Fibroblast of the conjunctiva (primary cell): ENCODE results near the gene LPP.

Source experiments
- DNase-seq: peaks from one replicate; pipeline ENCODE4 v3.0.0-alpha.2; 2010; ENCODE audit warnings: low read depth

LPP gene

DNA sequence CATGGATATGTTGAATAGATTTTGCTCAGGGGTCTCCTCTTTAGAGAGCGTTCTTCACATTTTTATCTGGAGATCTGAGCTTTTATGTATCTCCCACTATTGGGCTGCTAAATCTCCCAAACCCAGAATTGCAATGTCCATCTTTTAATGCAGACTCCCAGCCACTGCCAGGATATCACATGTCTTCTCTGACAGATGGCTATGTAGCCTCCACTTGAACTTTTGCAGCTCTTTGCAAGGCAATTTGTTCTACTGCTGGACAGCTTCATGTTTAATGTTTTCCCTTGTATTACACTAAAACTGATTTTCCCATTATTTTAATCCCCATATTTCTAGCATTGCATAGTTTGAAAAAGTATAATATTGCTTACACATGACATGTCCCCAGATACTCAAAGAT is 177.2 kb downstream of the LPP start:
- DNase-seq: no peak

DNA sequence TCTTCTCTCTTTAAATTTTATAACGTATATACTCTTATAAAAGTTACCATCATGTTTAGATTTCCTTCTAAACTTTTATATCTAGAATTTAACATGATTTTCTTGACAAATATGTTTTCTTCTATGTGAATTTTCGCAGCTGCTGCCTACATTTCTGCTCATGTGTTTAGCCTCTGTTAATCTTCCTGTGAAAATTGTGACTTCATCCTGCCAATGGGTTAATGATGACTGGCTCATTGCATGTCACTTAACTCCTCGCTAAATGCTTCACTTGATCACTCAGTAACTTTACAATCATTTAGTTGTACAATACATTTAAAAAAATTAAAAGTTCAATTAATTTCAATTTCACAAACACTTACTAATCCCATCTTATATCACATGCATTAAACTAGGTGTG is 178.1 kb downstream of the LPP start:
- DNase-seq: no peak

DNA sequence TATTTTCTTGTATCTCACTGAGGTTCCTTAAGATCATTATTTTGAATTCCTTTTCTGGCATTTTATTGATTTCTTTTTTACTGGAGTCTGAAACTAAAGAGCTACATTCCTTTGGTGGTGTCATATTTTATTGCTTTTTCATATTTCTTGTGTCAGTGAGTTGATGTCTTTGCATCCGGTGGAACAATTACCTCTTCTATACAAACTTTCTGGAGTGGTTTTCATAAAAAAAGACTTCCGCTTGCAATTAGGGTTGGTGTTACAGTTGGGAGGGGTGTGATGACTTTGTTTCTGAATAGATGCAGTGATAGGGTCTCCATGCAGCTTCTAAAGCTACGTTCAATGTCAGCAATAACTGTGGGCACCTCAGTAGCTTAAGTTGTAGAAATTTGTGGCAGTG is 181.7 kb downstream of the LPP start:
- no peak for DNase-seq

DNA sequence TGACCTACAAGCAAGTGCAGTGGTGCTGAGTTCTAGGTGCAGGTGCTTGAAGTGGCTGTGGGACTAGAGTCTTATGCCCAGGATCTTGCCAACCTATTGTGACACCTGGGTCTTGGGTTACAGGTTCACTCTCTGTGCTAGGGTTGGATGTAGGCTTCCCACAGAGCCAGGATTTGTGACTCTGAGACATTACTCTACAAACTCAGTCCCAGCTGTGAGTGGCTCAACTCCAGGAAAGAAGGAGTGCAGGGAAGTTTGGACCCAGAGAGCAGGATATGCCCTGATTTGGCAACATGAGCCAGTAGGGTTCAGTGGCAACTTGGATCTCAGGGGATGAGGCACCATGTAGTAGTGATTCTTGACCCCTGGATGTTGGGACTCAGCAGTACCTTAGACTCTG is 182.2 kb downstream of the LPP start:
- DNase-seq: no peak

DNA sequence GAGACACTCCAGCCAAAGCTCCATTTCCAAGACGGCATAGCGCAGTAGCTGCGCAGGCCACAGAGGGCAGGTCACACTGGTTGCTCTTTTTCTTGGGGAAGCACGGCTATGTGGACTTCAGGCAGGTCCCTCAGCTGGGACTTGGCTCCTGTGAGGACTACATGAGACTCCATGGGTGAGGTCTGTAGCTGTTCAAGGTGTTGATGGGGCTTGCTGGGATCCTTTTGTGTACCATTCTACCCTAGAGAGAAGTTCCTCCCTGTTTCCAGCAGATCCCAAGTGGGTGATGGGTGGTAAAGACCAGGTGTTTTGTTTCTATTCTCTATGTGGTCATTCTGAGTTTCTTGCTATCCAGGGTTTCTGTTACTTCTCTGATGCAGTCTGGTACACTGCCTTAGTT is 183.3 kb downstream of the LPP start:
- no peak for DNase-seq

DNA sequence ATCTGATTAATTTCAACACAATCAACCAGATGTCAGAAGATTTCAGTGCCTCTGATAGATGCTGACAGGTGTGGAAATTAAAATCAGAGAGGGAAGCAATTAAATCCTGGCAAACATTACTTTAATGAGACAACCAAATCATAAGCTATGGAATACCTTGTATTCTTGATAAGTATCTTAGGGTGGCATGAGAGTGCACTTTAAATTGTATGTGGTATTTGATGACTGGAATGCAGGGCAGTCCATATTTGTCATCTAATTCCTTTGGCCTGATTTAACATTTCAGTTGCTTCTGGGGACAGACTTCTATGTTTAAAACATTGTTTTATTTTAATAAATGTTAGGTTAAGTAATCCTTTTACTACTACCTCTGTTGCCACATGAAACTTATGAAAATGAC is 184.1 kb downstream of the LPP start:
- no peak for DNase-seq

DNA sequence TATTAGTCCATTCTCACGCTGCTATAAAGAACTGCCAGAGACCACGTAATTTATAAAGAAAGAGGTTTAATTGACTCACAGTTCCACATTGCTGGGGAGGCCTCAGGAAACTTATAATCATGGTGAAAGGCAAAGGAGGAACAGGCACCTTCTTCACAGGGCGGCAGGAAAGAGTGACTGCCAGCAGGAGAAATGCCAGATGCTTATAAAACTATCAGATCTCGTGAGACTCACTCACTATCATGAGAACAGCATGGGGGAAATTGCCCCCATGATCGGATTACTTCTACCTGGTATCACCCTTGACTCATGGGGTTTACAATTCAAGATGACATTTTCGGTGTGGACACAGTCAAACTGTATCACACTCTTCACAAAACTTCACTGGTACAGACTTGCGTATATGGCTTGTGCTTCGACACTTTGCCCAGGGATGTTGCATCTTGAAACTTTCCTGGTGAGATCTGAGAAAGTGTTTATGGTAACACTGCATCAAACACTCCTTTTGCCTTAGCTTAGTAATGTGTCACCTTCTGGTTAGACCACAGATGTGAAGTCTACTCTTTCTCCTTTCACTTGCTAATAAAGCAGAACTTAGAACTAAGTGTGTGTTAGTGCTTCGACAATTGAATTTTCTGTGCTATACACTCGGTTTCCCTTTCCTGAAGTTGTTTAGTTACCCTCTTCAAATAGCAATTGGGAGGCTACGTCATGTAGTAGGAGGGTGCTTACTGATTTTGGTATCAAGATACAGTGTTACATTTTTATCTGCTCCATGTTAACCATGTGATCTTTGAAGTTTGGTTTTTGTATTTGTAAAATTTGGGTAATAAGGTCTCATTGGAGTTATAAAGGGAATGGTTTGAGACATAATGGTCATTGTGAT is 185.7 kb downstream of the LPP start:
- DNase-seq: no peak

DNA sequence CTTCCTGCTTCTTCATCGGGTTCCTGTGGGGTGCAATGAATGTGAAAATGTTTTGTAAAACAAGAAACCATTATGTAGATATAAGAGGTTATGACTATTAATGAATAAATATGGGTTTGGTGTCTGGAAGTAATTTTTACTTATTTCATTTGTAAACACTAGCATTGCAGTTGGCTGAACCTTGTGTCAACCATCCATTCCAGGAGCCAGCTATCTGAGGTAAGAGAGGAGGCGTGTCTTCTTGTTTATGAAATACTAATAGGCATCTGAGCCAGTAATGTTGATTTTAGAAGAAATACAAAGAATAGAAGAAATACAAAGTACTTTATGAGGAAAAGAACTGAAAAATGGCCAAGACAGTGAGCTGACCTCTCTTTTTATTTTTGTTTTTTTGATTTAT is 187.5 kb downstream of the LPP start:
- DNase-seq: no peak

DNA sequence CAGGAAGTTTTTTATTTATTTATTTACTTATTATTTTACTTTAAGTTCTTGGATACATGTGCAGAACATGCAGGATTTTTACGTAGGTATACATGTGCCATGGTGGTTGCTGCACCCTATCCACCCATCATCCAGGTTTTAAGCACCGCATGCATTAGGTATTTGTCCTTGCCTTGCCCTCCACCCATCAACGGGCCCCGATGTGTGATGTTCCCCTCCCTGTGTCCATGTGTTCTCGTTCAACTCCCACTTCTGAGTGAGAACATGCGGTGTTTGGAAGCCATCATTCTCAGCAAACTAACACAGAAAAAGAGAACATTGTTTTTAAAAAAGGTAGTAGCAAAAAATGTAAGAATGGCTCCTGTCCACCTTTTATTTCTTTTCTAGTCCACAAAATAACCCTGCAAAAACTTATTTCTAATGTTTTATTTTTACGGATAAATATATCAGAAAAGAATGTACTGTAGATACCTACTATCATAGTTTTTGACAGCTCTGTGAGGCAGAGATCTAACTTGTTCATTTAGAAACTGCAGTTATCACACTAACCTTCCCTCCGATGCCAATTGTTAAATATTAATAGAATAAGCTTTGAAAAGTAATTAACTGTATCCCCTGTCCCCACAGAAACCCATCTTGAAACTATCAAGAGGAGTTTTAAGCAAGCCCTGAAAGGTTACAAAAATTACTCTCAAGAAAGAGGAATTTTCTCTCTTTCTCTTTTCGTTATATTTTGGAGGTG is 189.2 kb downstream of the LPP start:
- no peak for DNase-seq

DNA sequence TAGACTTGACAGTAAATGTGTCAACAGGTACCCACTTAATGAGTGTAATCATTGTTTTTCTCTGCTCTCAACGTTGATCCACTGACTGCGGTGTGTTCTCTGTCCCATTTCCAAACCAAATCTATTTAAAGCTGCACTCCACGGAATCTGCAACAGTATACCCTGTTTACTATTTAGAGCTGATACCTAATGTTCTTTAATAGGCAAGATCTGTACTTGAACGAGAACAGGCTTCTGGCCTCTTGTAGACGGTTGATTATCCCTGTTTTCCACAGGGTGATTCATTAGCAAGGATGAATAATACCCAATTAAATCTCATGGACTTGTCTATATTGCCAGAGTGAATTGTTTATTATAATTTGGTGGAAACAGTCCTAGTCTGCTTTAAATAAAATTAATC is 189.9 kb downstream of the LPP start:
- no peak for DNase-seq

DNA sequence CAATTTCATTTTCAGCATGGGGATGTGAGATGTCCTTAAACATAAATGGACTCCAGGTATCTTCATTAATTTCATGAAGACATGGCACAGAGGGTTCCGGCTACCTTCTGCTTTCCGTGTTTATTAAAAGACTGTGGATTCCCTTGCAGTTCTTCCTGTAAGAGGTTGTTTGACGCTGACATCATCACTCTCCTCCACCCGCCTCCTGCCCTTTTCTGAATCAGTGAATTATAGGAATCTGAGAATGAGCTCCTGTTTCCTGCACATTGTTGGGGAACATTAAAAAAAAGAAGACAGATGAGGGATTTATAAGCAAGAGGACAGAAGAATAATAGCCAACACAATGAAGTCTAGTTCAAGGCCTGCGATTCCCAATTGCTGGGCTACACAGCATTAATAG is 191.3 kb downstream of the LPP start:
- DNase-seq: peak; percentile 12

DNA sequence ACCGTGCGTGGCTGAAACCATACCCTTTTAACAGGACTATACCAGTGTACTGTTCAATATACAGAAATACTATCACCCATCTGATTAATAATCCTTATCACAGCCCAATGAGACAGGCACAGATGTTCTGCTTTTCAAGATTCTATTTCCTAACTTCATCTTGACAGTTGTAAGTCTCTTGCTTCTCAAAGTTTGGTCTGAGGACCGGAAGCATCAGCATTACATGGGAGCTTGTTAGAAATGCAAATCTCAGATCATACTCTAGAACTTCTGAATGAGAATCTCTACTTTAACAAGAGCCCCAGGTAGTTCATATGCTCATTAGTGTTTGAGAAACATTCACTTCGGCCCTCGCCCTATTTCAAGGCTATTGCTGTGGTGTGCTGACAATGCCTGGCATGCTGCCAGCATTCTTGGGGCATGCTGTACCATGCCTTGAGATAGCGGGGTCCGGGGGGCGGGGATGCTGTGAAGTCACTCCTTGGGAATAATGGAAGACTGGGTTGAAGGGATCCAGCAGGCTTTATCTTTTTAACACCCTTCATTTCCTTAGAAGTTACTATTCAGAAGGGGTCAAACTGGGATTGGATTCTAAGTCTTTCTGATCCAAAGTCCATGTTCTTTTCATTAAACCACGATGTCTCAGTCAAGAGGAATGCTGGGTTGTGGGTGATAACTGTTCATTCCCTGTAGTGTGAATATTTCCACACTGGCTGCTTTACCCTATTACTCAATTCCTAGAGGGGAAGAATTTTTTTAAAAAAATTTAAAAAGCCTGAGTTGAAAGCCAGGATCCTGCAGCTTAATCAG is 194.7 kb downstream of the LPP start:
- peak; percentile 91 for DNase-seq

DNA sequence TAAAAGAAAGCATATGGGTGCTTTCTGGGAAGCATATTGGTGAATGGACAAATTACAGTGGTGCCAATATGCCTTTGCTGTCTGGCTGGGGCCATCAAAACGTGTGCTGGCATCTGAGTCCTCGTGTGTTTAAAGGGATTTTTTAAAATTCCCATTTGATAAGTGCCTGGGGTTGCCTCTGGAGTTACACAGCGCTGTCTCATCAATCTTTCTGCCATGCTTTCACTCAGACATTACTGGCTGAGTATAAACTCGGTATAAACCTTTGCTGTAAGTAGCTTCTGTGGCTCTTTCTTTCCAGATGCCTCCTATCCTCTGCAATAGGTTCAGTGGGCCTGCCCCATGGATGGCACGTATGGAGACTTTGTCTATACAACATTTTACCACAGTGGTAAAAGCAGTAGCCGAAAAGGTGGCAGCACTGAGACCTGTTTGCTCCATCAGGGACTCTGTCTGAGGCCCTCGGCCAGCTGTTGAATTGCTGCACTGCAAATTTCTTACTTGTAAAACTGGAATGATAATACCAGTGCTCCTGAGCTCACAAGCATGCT is 195.5 kb downstream of the LPP start:
- no peak for DNase-seq

DNA sequence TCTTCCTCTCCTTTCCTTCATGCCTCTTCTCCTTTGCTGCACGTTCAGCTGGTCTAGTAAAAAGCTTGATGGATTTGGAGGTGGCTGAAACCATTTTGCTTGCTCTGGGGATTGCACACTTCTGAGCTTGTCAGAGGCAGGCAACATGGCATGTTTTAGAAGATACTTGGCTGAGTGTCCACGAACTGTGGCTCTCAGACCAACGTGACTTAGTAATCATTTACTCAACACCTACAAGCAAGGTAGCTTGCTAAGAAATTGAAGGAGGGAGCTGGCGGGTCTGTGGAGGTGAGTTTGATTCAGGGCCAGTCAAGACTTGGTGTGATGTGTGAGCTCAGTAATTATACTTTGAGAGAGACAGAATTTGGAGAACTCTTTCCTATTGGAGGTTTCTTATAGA is 196.0 kb downstream of the LPP start:
- no peak for DNase-seq

DNA sequence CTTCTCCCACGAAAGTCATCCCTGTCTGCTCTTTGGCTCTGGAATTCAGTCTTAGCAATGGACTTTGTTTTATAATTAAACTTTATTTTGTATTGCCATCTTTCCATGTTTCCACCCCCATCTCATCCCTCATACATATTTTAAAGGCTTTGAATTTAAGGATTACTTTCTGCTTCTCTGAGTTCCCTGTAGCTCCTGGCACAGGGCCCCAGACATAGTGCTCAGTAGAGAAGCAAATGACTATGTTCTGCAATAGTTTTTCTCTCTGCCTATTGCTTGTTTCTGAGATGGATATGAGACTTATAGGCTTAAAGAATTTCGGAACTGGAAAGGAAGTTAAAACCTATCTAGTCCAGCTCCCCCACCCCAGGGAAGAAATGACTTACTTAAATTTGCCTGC is 197.0 kb downstream of the LPP start:
- DNase-seq: no peak

DNA sequence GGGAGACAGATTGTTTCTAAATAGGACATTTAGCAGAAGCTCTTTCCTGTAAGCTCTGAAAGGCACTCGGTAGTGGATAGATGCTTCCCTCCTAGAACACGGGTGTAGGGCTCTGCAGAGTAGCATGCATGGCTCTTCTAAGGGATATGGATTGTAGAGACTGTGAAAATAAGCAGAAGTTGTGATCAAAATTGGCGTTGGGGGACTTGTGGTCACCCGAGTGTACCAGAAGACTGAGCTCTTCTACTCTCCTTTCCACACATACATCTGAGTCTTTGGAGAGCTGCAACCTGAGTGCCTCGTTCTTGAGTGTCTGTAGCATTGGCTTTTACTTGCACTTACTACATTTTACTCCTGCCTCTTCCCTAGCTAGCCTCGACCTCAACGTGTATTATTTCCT is 197.7 kb downstream of the LPP start:
- DNase-seq: no peak

DNA sequence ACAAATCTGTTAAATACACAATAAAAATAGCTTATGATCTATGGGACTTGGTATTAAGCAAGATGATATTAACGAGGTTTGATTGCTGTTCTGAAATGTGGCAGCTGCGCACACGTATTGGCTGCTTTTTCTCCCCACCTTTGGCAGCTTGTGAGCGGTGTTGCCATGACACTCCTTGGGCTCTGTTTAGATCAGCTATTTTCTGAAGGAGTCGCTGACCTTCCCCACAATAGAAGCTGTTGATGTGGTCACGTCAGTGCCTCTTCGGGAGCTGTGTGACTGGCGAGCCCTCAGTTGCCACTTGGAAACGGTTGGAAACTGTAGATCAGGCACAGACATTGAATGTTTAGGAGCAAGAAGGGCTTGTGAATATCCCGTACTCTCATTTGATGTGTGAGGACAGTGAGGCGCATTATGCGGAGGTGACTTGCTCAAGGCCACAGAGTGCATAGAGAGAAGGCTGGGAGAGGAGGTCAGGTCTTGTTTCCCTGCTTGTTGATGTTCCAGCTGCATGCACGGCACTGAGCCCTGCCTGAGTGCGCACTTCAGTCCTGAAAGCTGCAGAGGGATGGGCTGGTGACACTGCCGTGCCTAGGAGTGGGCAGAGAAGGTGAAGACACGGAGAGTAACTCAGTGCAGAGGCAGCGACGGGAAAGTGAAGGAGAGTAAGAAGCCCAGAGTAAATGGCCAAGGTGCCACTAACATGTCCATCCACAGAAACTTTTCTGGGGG is 198.4 kb downstream of the LPP start:
- no peak for DNase-seq

DNA sequence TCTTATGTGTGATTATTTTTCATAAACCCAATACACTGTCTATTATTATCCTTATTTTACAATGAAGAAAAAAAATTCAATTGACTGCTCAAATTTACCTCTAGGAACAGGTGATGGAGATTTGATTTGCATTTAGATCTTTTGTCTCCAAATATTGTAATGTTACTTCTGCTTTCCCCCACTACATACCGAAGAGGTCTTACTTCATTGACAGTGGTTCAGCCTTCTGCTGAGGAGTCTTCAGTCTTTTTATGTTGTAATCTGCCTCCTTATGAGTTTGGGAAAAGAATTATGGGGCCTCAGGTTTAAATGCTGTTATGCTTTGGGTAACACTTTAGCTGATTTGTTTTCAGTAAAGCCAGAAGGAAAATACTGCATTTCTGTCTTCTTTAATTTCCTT is 199.5 kb downstream of the LPP start:
- DNase-seq: no peak

DNA sequence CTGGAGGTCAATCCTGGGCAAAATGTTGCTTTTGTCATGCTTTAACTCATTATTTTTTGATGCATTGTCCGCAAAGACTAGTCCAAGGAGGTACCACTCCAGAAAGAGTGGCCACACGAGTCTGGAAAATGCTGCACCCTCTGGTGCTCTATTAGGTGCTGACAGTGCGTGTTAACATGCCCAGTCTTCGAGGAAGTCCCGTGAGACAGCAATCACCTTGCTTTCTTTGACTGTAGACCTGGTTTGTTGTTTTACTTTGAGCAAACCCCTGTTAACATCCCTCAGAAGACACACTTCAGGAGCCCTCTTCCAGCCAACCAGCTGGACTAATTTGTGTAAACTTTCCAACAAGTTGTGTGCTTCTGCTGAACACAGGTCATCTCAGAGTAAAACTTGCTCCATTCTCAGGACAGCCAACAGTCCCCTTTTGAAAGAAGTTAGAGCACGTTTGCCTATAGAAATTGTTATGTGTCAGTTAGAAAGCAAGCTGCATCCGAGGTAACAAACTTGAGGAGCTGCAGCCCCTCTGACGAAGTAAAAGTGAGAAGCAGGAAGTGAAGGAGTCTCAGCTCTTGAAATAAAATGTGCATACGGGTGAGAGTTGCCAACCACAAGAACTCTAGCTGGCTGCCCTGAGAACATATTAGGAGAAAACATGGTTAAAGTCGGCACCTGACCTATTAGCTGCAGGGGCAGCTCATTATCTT is 205.0 kb downstream of the LPP start:
- DNase-seq: no peak

DNA sequence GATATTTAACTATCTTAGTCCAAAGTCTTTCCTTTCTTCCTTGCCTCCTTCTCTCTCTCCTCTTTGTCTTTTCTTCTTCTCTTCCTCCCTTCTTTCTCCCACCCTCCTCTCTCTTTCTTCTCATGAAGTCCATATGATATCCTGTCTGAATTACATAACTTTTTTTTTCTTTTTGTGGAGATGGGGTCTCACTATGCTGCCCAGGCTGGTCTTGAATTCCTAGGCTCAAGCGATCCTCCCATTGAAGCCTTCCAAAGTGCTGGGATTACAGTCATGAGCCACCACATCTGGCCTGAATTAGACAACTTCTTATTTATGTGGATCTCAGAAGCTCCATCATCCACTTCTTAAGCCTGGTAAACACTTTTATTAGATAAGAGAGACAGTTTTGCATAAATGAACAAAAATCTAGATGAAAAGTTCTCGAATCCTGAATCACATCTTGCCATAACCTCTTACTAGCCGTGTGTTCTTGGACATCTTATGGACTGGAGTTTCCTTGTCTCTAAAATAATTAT is 206.5 kb downstream of the LPP start:
- DNase-seq: no peak

DNA sequence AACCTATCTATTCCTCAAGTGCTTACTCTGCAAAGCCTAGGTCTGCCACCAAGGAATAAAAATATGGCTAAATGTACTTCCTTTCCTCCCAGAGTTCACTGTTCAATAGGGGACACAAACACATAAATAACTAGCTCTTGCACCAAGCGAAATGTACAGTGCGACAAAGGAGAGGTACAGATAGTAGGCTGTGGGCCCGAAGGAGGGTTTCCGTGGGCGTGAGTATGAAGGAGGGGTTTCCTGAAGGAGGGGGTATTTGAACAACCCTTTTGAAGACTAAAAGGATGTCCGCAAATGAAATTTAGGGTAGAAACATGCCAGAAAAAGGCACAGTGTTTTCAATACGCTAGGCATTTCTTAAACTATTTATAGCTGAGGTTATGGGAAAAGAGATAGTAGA is 207.9 kb downstream of the LPP start:
- DNase-seq: no peak
